ENCODE results near the gene TEAD1.

TEAD1 gene

DNA sequence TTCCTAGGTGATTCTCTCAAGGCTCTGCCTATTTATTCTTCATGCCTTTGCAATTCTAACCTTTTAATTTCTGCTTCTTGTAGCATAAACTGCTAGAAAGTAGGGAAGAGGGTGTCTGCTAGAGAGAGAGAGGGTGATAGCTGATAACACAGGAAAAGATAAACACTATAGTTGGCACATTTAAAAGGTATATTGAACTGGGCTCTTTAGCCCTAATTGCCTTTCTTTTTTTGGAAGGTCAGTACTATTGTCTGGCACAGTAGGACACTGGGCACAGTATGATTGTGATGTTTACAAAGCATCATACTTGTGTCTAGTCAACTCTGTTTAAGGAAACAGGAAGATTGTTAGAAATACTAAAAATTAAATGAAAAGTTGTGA, 33.3 kb downstream of the TEAD1 start:
- H3K4me3 ChIP-seq (ENCODE audit: low read length): peak overlapping the region; percentile 46
- H3K27me3 ChIP-seq (replicated peaks; ENCODE audit: insufficient read depth, low read length): no peaks in the 10 kb centered on the region
- peak overlapping the region; percentile 100 for H3K27ac ChIP-seq (ENCODE audit: low read length)

GRCh38 chr11:12711496-12711895, 37.3 kb downstream of the TEAD1 start:
- no peak overlapping the region for H3K27ac ChIP-seq (ENCODE audit: low read length)
- no peak overlapping the region for H3K4me3 ChIP-seq (ENCODE audit: low read length)
- TF ChIP-seq, protein P1, sequence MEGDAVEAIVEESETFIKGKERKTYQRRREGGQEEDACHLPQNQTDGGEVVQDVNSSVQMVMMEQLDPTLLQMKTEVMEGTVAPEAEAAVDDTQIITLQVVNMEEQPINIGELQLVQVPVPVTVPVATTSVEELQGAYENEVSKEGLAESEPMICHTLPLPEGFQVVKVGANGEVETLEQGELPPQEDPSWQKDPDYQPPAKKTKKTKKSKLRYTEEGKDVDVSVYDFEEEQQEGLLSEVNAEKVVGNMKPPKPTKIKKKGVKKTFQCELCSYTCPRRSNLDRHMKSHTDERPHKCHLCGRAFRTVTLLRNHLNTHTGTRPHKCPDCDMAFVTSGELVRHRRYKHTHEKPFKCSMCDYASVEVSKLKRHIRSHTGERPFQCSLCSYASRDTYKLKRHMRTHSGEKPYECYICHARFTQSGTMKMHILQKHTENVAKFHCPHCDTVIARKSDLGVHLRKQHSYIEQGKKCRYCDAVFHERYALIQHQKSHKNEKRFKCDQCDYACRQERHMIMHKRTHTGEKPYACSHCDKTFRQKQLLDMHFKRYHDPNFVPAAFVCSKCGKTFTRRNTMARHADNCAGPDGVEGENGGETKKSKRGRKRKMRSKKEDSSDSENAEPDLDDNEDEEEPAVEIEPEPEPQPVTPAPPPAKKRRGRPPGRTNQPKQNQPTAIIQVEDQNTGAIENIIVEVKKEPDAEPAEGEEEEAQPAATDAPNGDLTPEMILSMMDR (IDR thresholded peaks at IDR 0.05; ENCODE audit: low read length): no peak
- TF ChIP-seq EZH2 (optimal IDR thresholded peaks at IDR 0.05; ENCODE audit: low read depth, low read length): no peak
- no peak for TF ChIP-seq EZH2phosphoT487 (IDR thresholded peaks at IDR 0.05; ENCODE audit: low read length)
- no peaks in the 10 kb centered on the region for H3K36me3 ChIP-seq (replicated peaks; ENCODE audit: insufficient read depth, low read length)
- H3K9ac ChIP-seq (ENCODE audit: low read length): no peak overlapping the region
- H3K9me3 ChIP-seq (replicated peaks; ENCODE audit: insufficient read depth, low read length): no peaks in the 10 kb centered on the region
- peaks cover 81% of the 10 kb centered on the region for H3K79me2 ChIP-seq (ENCODE audit: low read length)
- H3K9me2 ChIP-seq (replicated peaks; ENCODE audit: insufficient read depth, low read length): no peaks in the 10 kb centered on the region
- H3K4me1 ChIP-seq (ENCODE audit: low read length): peaks cover 38% of the 10 kb centered on the region
- no peak overlapping the region for H3K4me2 ChIP-seq (ENCODE audit: low read depth, low read length)
- H4K20me1 ChIP-seq (ENCODE audit: insufficient read depth, low read length): no peaks in the 10 kb centered on the region
- H3F3A ChIP-seq (ENCODE audit: insufficient read depth, low read length): peaks cover 24% of the 10 kb centered on the region
- no peak for DNase-seq
- no peak overlapping the region for H2AFZ ChIP-seq (ENCODE audit: low read length)
- H3K27me3 ChIP-seq (replicated peaks; ENCODE audit: insufficient read depth, low read length): no peaks in the 10 kb centered on the region

More for the DNA sequence above, 33.3 kb downstream of the TEAD1 start:
- H3K4me2 ChIP-seq (ENCODE audit: low read depth, low read length): peak overlapping the region; percentile 88
- H3K9me3 ChIP-seq (replicated peaks; ENCODE audit: insufficient read depth, low read length): no peaks in the 10 kb centered on the region
- peaks cover 43% of the 10 kb centered on the region for H3F3A ChIP-seq (ENCODE audit: insufficient read depth, low read length)
- DNase-seq: no peak
- H3K9ac ChIP-seq (ENCODE audit: low read length): peak overlapping the region; percentile 85
- H3K9me2 ChIP-seq (replicated peaks; ENCODE audit: insufficient read depth, low read length): no peaks in the 10 kb centered on the region
- no peak overlapping the region for H2AFZ ChIP-seq (ENCODE audit: low read length)
- H3K4me1 ChIP-seq (ENCODE audit: low read length): peaks cover 52% of the 10 kb centered on the region
- H4K20me1 ChIP-seq (ENCODE audit: insufficient read depth, low read length): no peaks in the 10 kb centered on the region
- no peak for TF ChIP-seq EZH2phosphoT487 (IDR thresholded peaks at IDR 0.05; ENCODE audit: low read length)
- TF ChIP-seq EZH2 (optimal IDR thresholded peaks at IDR 0.05; ENCODE audit: low read depth, low read length): no peak
- TF ChIP-seq, protein P1 (IDR thresholded peaks at IDR 0.05; ENCODE audit: low read length): no peak
- H3K36me3 ChIP-seq (replicated peaks; ENCODE audit: insufficient read depth, low read length): no peaks in the 10 kb centered on the region
- H3K79me2 ChIP-seq (ENCODE audit: low read length): peaks cover 83% of the 10 kb centered on the region

- no peak overlapping the region for H2AFZ ChIP-seq (ENCODE audit: low read length)
- H3K36me3 ChIP-seq (replicated peaks; ENCODE audit: insufficient read depth, low read length): no peaks in the 10 kb centered on the region
- no peaks in the 10 kb centered on the region for H3K9me3 ChIP-seq (replicated peaks; ENCODE audit: insufficient read depth, low read length)
- no peak overlapping the region for H3K4me3 ChIP-seq (ENCODE audit: low read length)
- H3K9ac ChIP-seq (ENCODE audit: low read length): no peak overlapping the region
- no peak overlapping the region for H3K27ac ChIP-seq (ENCODE audit: low read length)
- H3K4me2 ChIP-seq (ENCODE audit: low read depth, low read length): no peak overlapping the region
- DNase-seq: no peak
- TF ChIP-seq, protein P1 (IDR thresholded peaks at IDR 0.05; ENCODE audit: low read length): no peak
- no peak for TF ChIP-seq EZH2 (optimal IDR thresholded peaks at IDR 0.05; ENCODE audit: low read depth, low read length)
- no peaks in the 10 kb centered on the region for H3K27me3 ChIP-seq (replicated peaks; ENCODE audit: insufficient read depth, low read length)
- H3K9me2 ChIP-seq (replicated peaks; ENCODE audit: insufficient read depth, low read length): no peaks in the 10 kb centered on the region
- peaks cover 40% of the 10 kb centered on the region for H3K4me1 ChIP-seq (ENCODE audit: low read length)
- H4K20me1 ChIP-seq (ENCODE audit: insufficient read depth, low read length): no peaks in the 10 kb centered on the region
- H3F3A ChIP-seq (ENCODE audit: insufficient read depth, low read length): peaks cover 24% of the 10 kb centered on the region
- H3K79me2 ChIP-seq (ENCODE audit: low read length): peaks cover 81% of the 10 kb centered on the region
Measured at GRCh38 chr11:12712132-12712531, 37.9 kb downstream of the TEAD1 start.
